GM12891 (cell line): ENCODE measurements around the gene PPP6R1.

ENCODE experiments used
- DNase-seq: peaks from one replicate; pipeline ENCODE4 v3.0.0; 2011; ENCODE audit warnings: low spot score; ENCODE audit not compliant: insufficient read length
- FAIRE-seq: peaks from 2 replicates; lab custom pipeline; 2011; peaks lifted over from hg19 to GRCh38; lab: Jason Lieb, UNC
- PAX5 ChIP-seq: IDR thresholded peaks from 2 replicates; pipeline ENCODE4 v1.6.1; 2011; ENCODE audit warnings: low read length, moderate library complexity, mild to moderate bottlenecking; ENCODE audit not compliant: insufficient read depth, severe bottlenecking
- POLR2A ChIP-seq: IDR thresholded peaks from 2 replicates; pipeline ENCODE4 v1.6.1; 2011; ENCODE audit warnings: low read depth, low read length, control low read depth
- POLR2AphosphoS5 ChIP-seq: IDR thresholded peaks from 2 replicates; pipeline ENCODE4 v1.6.1; 2011; ENCODE audit warnings: low read depth, low read length, control low read depth
- POU2F2 ChIP-seq: IDR thresholded peaks from 2 replicates; pipeline ENCODE4 v1.6.1; 2011; ENCODE audit warnings: low read depth, mild to moderate bottlenecking, control low read depth, low read length, moderate library complexity
- SPI1 ChIP-seq: IDR thresholded peaks from 2 replicates; pipeline ENCODE4 v1.6.1; 2011; ENCODE audit warnings: low read depth, low read length, control low read depth
- TAF1 ChIP-seq: IDR thresholded peaks from 2 replicates; pipeline ENCODE4 v1.6.1; 2011; ENCODE audit warnings: low read depth, low read length, control low read depth

Gene PPP6R1

DNA sequence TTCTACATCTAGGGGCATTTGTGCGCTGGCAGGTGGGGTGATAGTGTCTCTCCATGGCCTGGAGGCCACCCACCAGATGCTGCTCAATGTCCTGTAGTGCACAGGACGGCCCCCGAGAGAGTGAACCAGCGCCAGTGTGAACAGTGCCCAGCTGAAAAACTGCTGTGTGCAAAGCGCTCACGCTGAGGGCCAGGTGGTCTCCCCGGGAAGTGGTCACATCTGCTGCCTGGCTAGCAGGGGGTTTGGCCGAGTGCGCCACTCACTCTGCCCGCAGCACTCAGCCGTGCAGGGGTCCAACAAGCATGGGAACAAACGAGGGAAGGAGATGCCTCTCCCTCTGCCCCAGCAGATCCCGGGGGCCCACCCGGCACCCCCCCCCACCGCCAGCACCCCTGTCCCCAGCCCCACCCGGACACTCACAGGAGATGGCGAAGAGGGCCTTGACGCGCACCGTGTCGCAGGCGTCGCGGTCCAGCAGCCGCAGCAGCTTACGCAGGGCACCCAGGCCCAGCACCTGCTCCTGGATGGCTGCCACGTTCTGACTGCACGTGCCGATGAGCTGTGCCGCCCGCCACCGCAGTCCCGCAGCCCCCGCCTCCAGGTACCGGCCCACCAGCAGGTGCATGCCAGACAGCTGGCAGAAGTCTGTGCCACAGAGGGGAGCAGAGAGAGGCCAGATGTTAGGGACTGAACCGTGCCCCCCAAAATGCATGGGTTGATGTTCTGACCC, 15.3 kb upstream of the PPP6R1 start:
- DNase-seq (no peak), FAIRE-seq (no peak)
- no peak for TF ChIP-seq TAF1

- no peak for DNase-seq
- FAIRE-seq = no peak
- TF ChIP-seq SPI1 (no peak), POLR2A (no peak), POLR2AphosphoS5 (no peak), POU2F2 (no peak)
Measured at GRCh38 chr19:55272142-55272541, 13.3 kb upstream of the PPP6R1 start.

GRCh38 chr19:55270172-55270942, 11.5 kb upstream of the PPP6R1 start:
- FAIRE-seq (peak; percentile 52), DNase-seq (no peak)

GRCh38 chr19:55269299-55269698, 10.5 kb upstream of the PPP6R1 start:
- DNase-seq (no peak), FAIRE-seq (no peak)
- TF ChIP-seq TAF1 (no peak), PAX5 (no peak), POLR2A (no peak), SPI1 (no peak), POU2F2 (no peak), POLR2AphosphoS5 (no peak)

More at GRCh38 chr19:55270172-55270942, 11.5 kb upstream of the PPP6R1 start:
- no peak for TF ChIP-seq TAF1
- no peak for TF ChIP-seq PAX5
- TF ChIP-seq POLR2A = no peak
- no peak for TF ChIP-seq SPI1
- TF ChIP-seq POU2F2 = no peak
- TF ChIP-seq POLR2AphosphoS5 = no peak

GRCh38 chr19:55266840-55267239, 8.0 kb upstream of the PPP6R1 start:
- no peak for TF ChIP-seq POLR2A
- no peak for TF ChIP-seq POLR2AphosphoS5
- TF ChIP-seq POU2F2 = no peak
- no peak for TF ChIP-seq TAF1
- no peak for TF ChIP-seq SPI1
- TF ChIP-seq PAX5 = no peak
- DNase-seq (no peak), FAIRE-seq (no peak)

- no peak for DNase-seq
- TF ChIP-seq SPI1 (no peak), POU2F2 (no peak), TAF1 (no peak), POLR2AphosphoS5 (no peak), PAX5 (no peak), POLR2A (no peak)
Measured at GRCh38 chr19:55266404-55266803, 7.6 kb upstream of the PPP6R1 start.

GRCh38 chr19:55265723-55266386, 7.0 kb upstream of the PPP6R1 start:
- FAIRE-seq (no peak), DNase-seq (no peak)
- TF ChIP-seq POLR2A = no peak
- no peak for TF ChIP-seq POLR2AphosphoS5
- no peak for TF ChIP-seq POU2F2
- no peak for TF ChIP-seq PAX5
- TF ChIP-seq SPI1 = no peak
- no peak for TF ChIP-seq TAF1

More at GRCh38 chr19:55266404-55266803, 7.6 kb upstream of the PPP6R1 start:
- FAIRE-seq = peak; percentile 69

DNA sequence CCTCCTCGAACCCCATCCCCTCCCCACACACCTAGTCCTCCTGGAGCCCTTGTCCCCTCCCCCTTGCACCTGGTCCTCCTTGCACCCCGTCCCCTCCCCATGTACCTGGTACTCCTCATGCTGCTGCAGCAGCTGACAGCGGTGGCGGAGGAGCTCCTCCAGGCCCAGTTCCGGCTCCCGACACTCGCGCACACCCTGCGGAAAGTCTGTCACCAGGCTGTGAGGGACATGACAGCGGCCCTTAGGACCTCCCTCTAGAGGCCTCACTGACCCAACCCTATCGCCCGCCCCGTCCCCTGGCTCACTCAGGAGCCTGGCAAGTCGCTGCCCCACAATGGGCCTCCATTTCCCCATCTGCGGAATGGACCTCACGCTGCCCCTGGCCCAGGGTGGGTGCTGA, 6.4 kb upstream of the PPP6R1 start:
- TF ChIP-seq POLR2AphosphoS5 = no peak
- TF ChIP-seq POLR2A = no peak
- TF ChIP-seq SPI1 = no peak
- no peak for DNase-seq
- FAIRE-seq = no peak

DNA sequence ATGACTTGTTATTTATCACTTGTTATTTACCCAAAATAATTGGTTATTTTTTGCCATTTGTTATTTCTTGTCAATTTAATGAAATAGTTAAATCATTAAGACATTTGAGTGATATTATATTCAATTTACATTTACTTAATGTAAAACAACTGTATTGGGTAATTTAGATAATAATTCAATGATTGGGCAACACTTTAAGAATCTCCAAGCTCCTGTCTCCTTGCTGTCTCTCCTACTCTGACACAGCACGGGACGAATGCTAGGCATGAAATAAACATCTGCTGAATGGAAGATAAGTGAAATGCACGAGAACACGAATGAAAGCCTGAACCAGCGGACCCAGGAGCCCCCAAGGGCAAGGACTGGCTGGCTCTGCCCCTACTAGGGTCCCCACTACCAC, 5.7 kb upstream of the PPP6R1 start:
- TF ChIP-seq TAF1 = no peak
- no peak for TF ChIP-seq POU2F2
- no peak for TF ChIP-seq POLR2A
- no peak for TF ChIP-seq PAX5
- no peak for TF ChIP-seq POLR2AphosphoS5
- no peak for TF ChIP-seq SPI1
- no peak for FAIRE-seq
- no peak for DNase-seq

GRCh38 chr19:55262359-55262758, 3.5 kb upstream of the PPP6R1 start:
- DNase-seq (no peak), FAIRE-seq (no peak)
- no peak for TF ChIP-seq POU2F2
- TF ChIP-seq SPI1 = no peak
- TF ChIP-seq PAX5 = no peak
- no peak for TF ChIP-seq TAF1
